Lower leg skin (tissue), 3 donors: Measurements from ENCODE around the gene RNF121.

Experiments used
- CTCF ChIP-seq, 3 donors: fragments of 450-650 bp; IDR thresholded peaks; one replicate each; pipeline ENCODE4 v1.5.1; 2016; ENCODE audit warnings: antibody characterized with exemption in 3 of 3, mild to moderate bottlenecking in 3 of 3, moderate library complexity in 2 of 3
- POLR2A ChIP-seq, 2 donors: fragments of 450-650 bp; IDR thresholded peaks; one replicate each; pipeline ENCODE4 v1.6.1; 2016 to 2017; ENCODE audit warnings: antibody characterized with exemption in 2 of 2, mild to moderate bottlenecking in 1 of 2, moderate library complexity in 1 of 2

- TF ChIP-seq CTCF (IDR thresholded peaks at IDR 0.05) (no peak), POLR2A (IDR thresholded peaks at IDR 0.05) (no peak)
Measured at GRCh38 chr11:71936825-71937224, 8.0 kb downstream of the RNF121 start.
